Small intestine (tissue), 7 donors: Measurements from ENCODE around the gene HOMER2. TPM values are rescaled to one million over a fixed set of nuclear protein-coding genes. Genes with fewer than 3 reads are reported as not detected.

Experiments
- DNase-seq, 2 donors: peaks; one replicate each; pipeline versions ENCODE4 v3.0.0 to v3.0.0-alpha.2; 2013
- FAIRE-seq: peaks from 2 replicates; lab custom pipeline; 2012; peaks lifted over from hg19 to GRCh38; lab: Jason Lieb, UNC
- H3K27ac ChIP-seq, 3 donors: one replicate each; pipeline ENCODE4 v1.5.1; 2013; ENCODE audit warnings: low read length in 2 of 3, mild to moderate bottlenecking in 2 of 3, control low read depth in 1 of 3, inconsistent platforms in 1 of 3, low read depth in 1 of 3, moderate library complexity in 1 of 3
- H3K27me3 ChIP-seq, 3 donors: one replicate each; pipeline ENCODE4 v1.6.1; 2013; ENCODE audit warnings: low read length in 3 of 3, inconsistent platforms in 1 of 3; ENCODE audit not compliant: control insufficient read depth in 3 of 3, insufficient read depth in 3 of 3
- H3K36me3 ChIP-seq, 3 donors: one replicate each; pipeline ENCODE4 v1.6.1; 2013; ENCODE audit warnings: low read length in 3 of 3, inconsistent platforms in 1 of 3, low read depth in 1 of 3, mild to moderate bottlenecking in 1 of 3, moderate library complexity in 1 of 3; ENCODE audit not compliant: control insufficient read depth in 3 of 3, insufficient read depth in 2 of 3
- H3K4me1 ChIP-seq, 3 donors: one replicate each; pipeline ENCODE4 v1.6.1; 2013; ENCODE audit warnings: low read length in 2 of 3, inconsistent platforms in 1 of 3, low read depth in 1 of 3, mild to moderate bottlenecking in 1 of 3, moderate library complexity in 1 of 3; ENCODE audit not compliant: control insufficient read depth in 3 of 3, insufficient read depth in 2 of 3
- H3K4me3 ChIP-seq, 3 donors: one replicate each; pipeline ENCODE4 v1.5.1; 2013; ENCODE audit warnings: low read length in 3 of 3, control low read depth in 1 of 3, inconsistent platforms in 1 of 3, low read depth in 1 of 3, mild to moderate bottlenecking in 1 of 3, moderate library complexity in 1 of 3
- H3K9me3 ChIP-seq, 2 donors: one replicate each; pipeline ENCODE4 v1.6.1; 2013; ENCODE audit warnings: low read depth in 1 of 2, low read length in 1 of 2; ENCODE audit not compliant: control insufficient read depth in 2 of 2, insufficient read depth in 1 of 2
- WGBS, 3 donors: extraction: QIAGEN DNeasy Blood & Tissue Kit; methylation state at CpG; one replicate each; pipeline ENCODE4 v1.1.7; 2013; 5-methylcytosine and 5-hydroxymethylcytosine counted together
- polyA plus RNA-seq, 4 donors: library from polyadenylated mRNA; stranded (reverse) in 3 of 4; unstranded in 1 of 4; fragments of 200-250 nt in 3 of 4; fragments of 120-200 nt in 1 of 4; gene quantifications; one replicate each; pipeline versions ENCODE4 v1.2.1 to v1.2.3, GENCODE V29; 2013
- donor health status: healthy with polysubstance abuse.
- donor health status: control.
- donor health status: control.
- donor health status: Bipolar disorder and iron deficiency.
- donor health status: healthy.

The HOMER2 gene
- polyA plus RNA-seq, 4 donors = 2.2 to 5.1 (median 2.6) TPM

DNA sequence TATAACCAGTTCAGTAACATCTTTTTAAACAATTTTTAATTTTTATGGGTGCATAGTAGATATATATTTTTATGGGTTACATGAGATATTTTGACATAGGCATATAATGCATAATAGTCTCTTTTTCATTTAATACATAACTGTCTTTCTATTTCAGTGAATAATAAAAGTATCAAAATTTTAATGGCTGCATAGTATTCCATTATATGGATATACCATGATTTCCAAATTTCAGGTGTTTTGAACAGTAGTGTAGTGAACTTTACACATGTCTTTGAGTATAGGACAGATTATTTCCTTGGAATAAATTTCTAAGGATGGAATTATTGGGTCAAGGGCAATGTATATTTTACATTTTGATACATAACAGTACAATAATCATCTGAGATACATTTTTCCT is 132.4 kb downstream of the HOMER2 start:
- Histone ChIP-seq H3K27me3 (no peaks in the 10 kb centered on the region), H3K36me3 (peaks cover 13 to 35% (median 16%) of the 10 kb centered on the region in 3 donors), H3K4me1 (no peaks in the 10 kb centered on the region), H3K27ac (no peak overlapping the region), H3K9me3 (peaks cover 0 to 4% of the 10 kb centered on the region in 2 donors), H3K4me3 (no peak overlapping the region)
- DNase-seq = no peak
- no peak for FAIRE-seq

- FAIRE-seq = no peak
- H3K27ac ChIP-seq = no peak overlapping the region
- no peak for DNase-seq
Observed at GRCh38 chr15:82812994-82813393, 139.5 kb downstream of the HOMER2 start.

GRCh38 chr15:82810890-82811426 is 141.6 kb downstream of the HOMER2 start:
- Histone ChIP-seq H3K27me3 (no peaks in the 10 kb centered on the region), H3K27ac (peak overlapping the region; percentile 90 to 100 (median 99)), H3K4me3 (peak overlapping the region; percentile 60 to 96 (median 94)), H3K9me3 (no peaks in the 10 kb centered on the region), H3K4me1 (peaks cover 0 to 4% (median 3%) of the 10 kb centered on the region in 3 donors), H3K36me3 (peaks cover 4 to 11% (median 7%) of the 10 kb centered on the region in 3 donors)
- DNase-seq (peak in 1 of 2 donors; percentile 26), FAIRE-seq (no peak)
- 0 to 3% (median 2%) methylated on average over 6 of the region's 6 CpGs for WGBS, 3 donors

More at GRCh38 chr15:82812994-82813393, 139.5 kb downstream of the HOMER2 start:
- Histone ChIP-seq H3K4me3 (no peak overlapping the region), H3K36me3 (peaks cover 12 to 18% (median 12%) of the 10 kb centered on the region in 3 donors), H3K4me1 (peaks cover 0 to 4% (median 3%) of the 10 kb centered on the region in 3 donors), H3K27me3 (no peaks in the 10 kb centered on the region), H3K9me3 (no peaks in the 10 kb centered on the region)
- WGBS, 3 donors = 85 to 89% (median 88%) methylated on average over 4 of the region's 4 CpGs

DNA sequence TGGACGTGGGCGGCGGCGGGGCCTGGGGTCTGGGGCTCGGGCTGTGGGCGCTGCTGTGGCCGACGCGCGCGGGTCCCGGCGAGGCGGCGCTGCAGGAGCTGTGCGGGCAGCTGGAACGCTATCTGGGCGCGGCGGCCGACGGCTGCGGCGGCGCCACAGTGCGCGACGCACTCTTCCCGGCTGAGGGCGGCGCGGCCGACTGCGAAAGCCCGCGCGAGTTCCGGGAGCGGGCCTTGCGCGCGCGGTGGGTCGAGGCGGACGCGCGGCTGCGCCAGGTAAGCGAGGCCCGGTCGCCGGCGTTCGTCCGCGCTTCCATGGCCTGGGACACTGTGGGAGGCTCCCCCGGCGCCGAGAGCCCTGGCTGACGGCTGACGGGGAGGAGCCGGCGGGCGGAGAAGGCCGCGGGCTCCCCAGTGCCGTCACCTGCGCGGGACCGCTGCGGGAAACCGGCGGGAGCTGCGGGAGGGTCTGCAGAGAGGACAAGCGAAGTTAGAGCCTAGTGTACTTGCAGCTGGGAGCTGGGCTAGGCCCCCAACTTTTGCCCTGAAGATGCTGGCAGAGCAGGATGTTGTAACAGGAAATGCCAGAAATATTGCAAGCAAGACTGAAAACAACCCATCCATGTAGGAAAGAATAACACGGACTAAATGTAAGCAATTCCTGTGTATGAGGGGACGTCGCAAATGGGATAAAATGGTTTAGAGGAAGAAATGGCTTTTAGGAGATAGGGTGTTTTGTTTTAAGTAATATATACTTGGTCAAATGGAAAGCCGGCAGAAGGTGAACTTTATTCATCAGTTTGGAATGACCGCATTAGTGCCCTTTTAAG is 142.2 kb downstream of the HOMER2 start:
- peaks cover 0 to 4% (median 3%) of the 10 kb centered on the region in 3 donors for H3K4me1 ChIP-seq
- H3K9me3 ChIP-seq = no peaks in the 10 kb centered on the region
- H3K36me3 ChIP-seq = peaks cover 2 to 11% (median 4%) of the 10 kb centered on the region in 3 donors
- H3K4me3 ChIP-seq = peak overlapping the region; percentile 60 to 96 (median 94)
- WGBS, 3 donors = 0 to 1% (median 0%) methylated on average over 57 to 81 of the region's 81 CpGs
- FAIRE-seq = no peak
- peak overlapping the region; percentile 90 to 100 (median 99) for H3K27ac ChIP-seq
- H3K27me3 ChIP-seq = no peaks in the 10 kb centered on the region
- DNase-seq = peak in 1 of 2 donors; percentile 50

GRCh38 chr15:82809308-82810060 is 143.0 kb downstream of the HOMER2 start, which contains the start of gene WHAMM:
TSS of gene WHAMM (plus strand) at chr15:82809628. CDS start at chr15:82809727, 99 bp downstream.
- Histone ChIP-seq H3K27me3 (no peaks in the 10 kb centered on the region), H3K4me1 (peaks cover 0 to 4% (median 3%) of the 10 kb centered on the region in 3 donors), H3K36me3 (peaks cover 2 to 11% (median 4%) of the 10 kb centered on the region in 3 donors), H3K4me3 (peak within 1 kb of the TSS; percentile 77 to 96 (median 94)), H3K9me3 (no peaks in the 10 kb centered on the region), H3K27ac (peak within 1 kb of the TSS; percentile 99 to 100 (median 100))
- no peak for FAIRE-seq
- WGBS, 3 donors = 0% methylated on average over 45 to 67 of the region's 67 CpGs
- DNase-seq = peak; percentile 98 to 100

DNA sequence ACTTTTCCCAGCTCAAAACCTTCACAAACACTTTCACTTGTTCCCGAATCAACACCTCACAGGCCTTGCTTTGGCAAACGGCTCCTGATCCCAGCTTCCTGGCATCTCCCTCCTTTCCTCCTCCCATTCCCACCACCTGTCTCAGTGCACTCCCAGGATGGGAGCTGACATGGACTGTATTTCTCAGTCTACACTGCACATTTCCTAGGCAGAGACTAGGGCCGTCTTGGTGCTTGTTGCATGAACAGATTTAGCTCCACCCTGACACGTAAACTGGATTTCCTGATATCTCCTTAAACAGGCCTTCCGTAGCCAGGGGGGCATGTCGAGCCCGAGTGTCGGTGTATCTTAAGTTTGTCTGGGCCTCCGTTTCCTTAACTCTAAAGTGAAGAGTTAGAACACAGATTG is 143.9 kb downstream of the HOMER2 start:
- H3K36me3 ChIP-seq = peaks cover 0 to 4% (median 2%) of the 10 kb centered on the region in 3 donors
- DNase-seq (peak in 1 of 2 donors; percentile 5), FAIRE-seq (no peak)
- H3K4me3 ChIP-seq = no peak overlapping the region
- H3K27me3 ChIP-seq = no peaks in the 10 kb centered on the region
- no peaks in the 10 kb centered on the region for H3K9me3 ChIP-seq
- peak overlapping the region in 1 of 3 donors; percentile 53 for H3K27ac ChIP-seq
- 64 to 85% (median 83%) methylated on average over 9 of the region's 9 CpGs for WGBS, 3 donors
- peaks cover 0 to 4% (median 3%) of the 10 kb centered on the region in 3 donors for H3K4me1 ChIP-seq

- H3K4me3 ChIP-seq = no peak overlapping the region
- H3K36me3 ChIP-seq = no peaks in the 10 kb centered on the region
- FAIRE-seq (no peak), DNase-seq (peak in 1 of 2 donors; percentile 8)
- no peaks in the 10 kb centered on the region for H3K9me3 ChIP-seq
- H3K27me3 ChIP-seq = no peaks in the 10 kb centered on the region
- H3K27ac ChIP-seq = no peak overlapping the region
- H3K4me1 ChIP-seq = peaks cover 0 to 4% (median 3%) of the 10 kb centered on the region in 3 donors
- WGBS, 3 donors = 81 to 88% (median 86%) methylated on average over 11 of the region's 11 CpGs
Observed at GRCh38 chr15:82807920-82808633, 144.4 kb downstream of the HOMER2 start.
